PC-9 (cell line): ENCODE data around the gene CYSRT1. TPM values are rescaled to one million over a fixed set of nuclear protein-coding genes. Genes with fewer than 3 reads are reported as not detected.

Experiments
- BruUV-seq: library from RNA; stranded (reverse); fragments of 400-500 nt; replicated peaks from 2 replicates; lab custom pipeline; 2021; lab: Mats Ljungman, UMichigan
- CTCF ChIA-PET: fragments of 300-600 bp; sonication (Branson Sonifier 250); formaldehyde crosslinking; loops from one replicate; lab custom pipeline; 2022; ENCODE audit warnings: antibody characterized with exemption; lab: Charles Lee
- POLR2A ChIA-PET: fragments of 300-600 bp; sonication (Branson Sonifier 250); formaldehyde crosslinking; loops from one replicate; lab custom pipeline; 2022; ENCODE audit warnings: antibody characterized with exemption; ENCODE audit not compliant: unreplicated experiment; lab: Charles Lee
- DNase-seq, 2 experiments: peaks; one replicate each; pipeline versions ENCODE4 v3.0.0 to v3.0.0-alpha.2; 2015 to 2022; ENCODE audit warnings: mixed read lengths in 1 of 2
- H2AFZ ChIP-seq: fragments of 200-600 bp; sonication (generic); 2 replicates; pipeline ENCODE4 v1.8.1; 2017; ENCODE audit warnings: antibody characterized with exemption
- H3F3A ChIP-seq: fragments of 200-600 bp; sonication (generic); 2 replicates; pipeline ENCODE4 v1.8.1; 2017; ENCODE audit warnings: antibody characterized with exemption, mild to moderate bottlenecking, low read depth; ENCODE audit not compliant: insufficient read depth
- H3K27ac ChIP-seq: fragments of 200-600 bp; sonication (generic); 2 replicates; pipeline ENCODE4 v1.6.1; 2016; ENCODE audit warnings: mixed run types
- H3K27me3 ChIP-seq: fragments of 200-600 bp; sonication (generic); 2 replicates; pipeline ENCODE4 v1.6.1; 2016; ENCODE audit warnings: low read depth, mixed run types; ENCODE audit not compliant: insufficient read depth
- H3K36me3 ChIP-seq: fragments of 200-600 bp; sonication (generic); 2 replicates; pipeline ENCODE4 v1.6.1; 2016; ENCODE audit warnings: low read depth, mixed run types
- H3K4me1 ChIP-seq: fragments of 200-600 bp; sonication (generic); replicated peaks from 2 replicates; pipeline ENCODE4 v1.6.1; 2016; ENCODE audit warnings: mixed run types; ENCODE audit not compliant: insufficient read depth
- H3K4me2 ChIP-seq: fragments of 200-600 bp; sonication (generic); 2 replicates; pipeline ENCODE4 v1.6.1; 2017; ENCODE audit warnings: mixed run types
- H3K4me3 ChIP-seq: fragments of 200-600 bp; sonication (generic); 2 replicates; pipeline ENCODE4 v1.6.1; 2016; ENCODE audit warnings: mixed run types
- H3K79me2 ChIP-seq: fragments of 200-600 bp; sonication (generic); 2 replicates; pipeline ENCODE4 v1.6.1; 2017; ENCODE audit warnings: low read depth, mixed run types
- H3K9me2 ChIP-seq: fragments of 200-600 bp; sonication (generic); 2 replicates; pipeline ENCODE4 v1.8.1; 2017; ENCODE audit warnings: mild to moderate bottlenecking; ENCODE audit not compliant: insufficient read depth
- H3K9me3 ChIP-seq: fragments of 200-600 bp; sonication (generic); 2 replicates; pipeline ENCODE4 v1.8.1; 2016; ENCODE audit warnings: low read depth; ENCODE audit not compliant: insufficient read depth
- H4K20me1 ChIP-seq: fragments of 200-600 bp; sonication (generic); 2 replicates; pipeline ENCODE4 v1.8.1; 2017; ENCODE audit not compliant: insufficient read depth
- CTCF ChIP-seq: fragments of 200-600 bp; sonication (generic); conservative IDR thresholded peaks from 2 replicates; pipeline ENCODE4 v1.6.1; 2017; ENCODE audit warnings: mixed run types, antibody characterized with exemption, mild to moderate bottlenecking, moderate library complexity
- EZH2 ChIP-seq: fragments of 200-600 bp; sonication (generic); IDR thresholded peaks from 2 replicates; pipeline ENCODE4 v1.8.0; 2017; ENCODE audit warnings: antibody characterized with exemption, low read depth
- intact Hi-C: fragments of 100-400 bp; cut with micrococcal nuclease; formaldehyde crosslinking; loops from one replicate; pipeline ENCODE4 v1.10.0; 2022; ENCODE audit not compliant: unreplicated experiment
- total RNA-seq: library from RNA; stranded (reverse); gene quantifications from 2 replicates; pipeline ENCODE4 v1.2.3, GENCODE V29; 2021

CYSRT1 gene
- total RNA-seq, 1 experiment from 2014 or later, result 15.2 TPM

GRCh38 chr9:137184881-137185660 lies 39.9 kb upstream of the CYSRT1 start:
- DNase-seq, result no peak
- H2AFZ ChIP-seq, result no peak overlapping the region
- TF ChIP-seq CTCF (no peak), EZH2 (no peak)
- ChIA-PET POLR2A (no interaction called here), CTCF (no interaction called here)
- intact Hi-C loops, result no loop called here
- H3K36me3 ChIP-seq, result no peaks in the 10 kb centered on the region
- peaks cover 8% of the 10 kb centered on the region for H4K20me1 ChIP-seq
- no peaks in the 10 kb centered on the region for H3K27me3 ChIP-seq
- no peak overlapping the region for H3K4me3 ChIP-seq
- H3K27ac ChIP-seq, result no peak overlapping the region
- no peaks in the 10 kb centered on the region for H3K9me3 ChIP-seq
- no peak overlapping the region for H3K4me2 ChIP-seq
- peaks cover 23% of the 10 kb centered on the region for H3K4me1 ChIP-seq
- no peaks in the 10 kb centered on the region for H3K9me2 ChIP-seq
- BruUV-seq, result no TSS peak
- peaks cover 28% of the 10 kb centered on the region for H3K79me2 ChIP-seq
- peaks cover 16% of the 10 kb centered on the region for H3F3A ChIP-seq

- ChIA-PET POLR2A (no interaction called here), CTCF (no interaction called here)
- Histone ChIP-seq H3K27me3 (no peaks in the 10 kb centered on the region), H3K79me2 (peaks cover 30% of the 10 kb centered on the region), H3K9me3 (no peaks in the 10 kb centered on the region), H3K4me1 (peaks cover 32% of the 10 kb centered on the region), H3F3A (peaks cover 18% of the 10 kb centered on the region), H2AFZ (no peak overlapping the region), H3K27ac (no peak overlapping the region), H4K20me1 (peaks cover 11% of the 10 kb centered on the region), H3K4me3 (no peak overlapping the region), H3K9me2 (no peaks in the 10 kb centered on the region), H3K36me3 (no peaks in the 10 kb centered on the region), H3K4me2 (no peak overlapping the region)
- TF ChIP-seq EZH2, result no peak
- DNase-seq, result no peak
- intact Hi-C loops, result no loop called here
- BruUV-seq, result no TSS peak
These were observed 39.1 kb upstream of the CYSRT1 start for GRCh38 chr9:137185921-137186320.

GRCh38 chr9:137186385-137186784 lies 38.6 kb upstream of the CYSRT1 start:
- Histone ChIP-seq H3K9me2 (no peaks in the 10 kb centered on the region), H3K36me3 (no peaks in the 10 kb centered on the region), H3K4me1 (peaks cover 33% of the 10 kb centered on the region), H2AFZ (no peak overlapping the region), H3K4me2 (peak overlapping the region; percentile 92; the same call in 1 of the 2 replicates), H3K4me3 (no peak overlapping the region), H3F3A (peaks cover 18% of the 10 kb centered on the region), H3K27ac (no peak overlapping the region), H3K9me3 (no peaks in the 10 kb centered on the region), H3K79me2 (peaks cover 30% of the 10 kb centered on the region), H4K20me1 (peaks cover 11% of the 10 kb centered on the region), H3K27me3 (no peaks in the 10 kb centered on the region)
- intact Hi-C loops, result no loop called here
- POLR2A ChIA-PET, result no interaction called here
- no TSS peak for BruUV-seq
- CTCF ChIA-PET, result no interaction called here
- TF ChIP-seq EZH2 (no peak), CTCF (no peak)
- DNase-seq, result no peak
